Measurements from ENCODE around the gene ABCD3.

- no peak for TF ChIP-seq ZFX (IDR thresholded peaks at IDR 0.05)
- no peak for TF ChIP-seq POLR2A (IDR thresholded peaks at IDR 0.05; ENCODE audit: borderline replicate concordance, extremely low read depth, insufficient read depth, insufficient read length)
- TF ChIP-seq CTCF (IDR thresholded peaks at IDR 0.05 in 2 of 3, conservative IDR thresholded peaks at IDR 0.05 in 1 of 3; ENCODE audit: borderline replicate concordance in 1 of 3, insufficient read depth in 1 of 3, low read depth in 2 of 3, low read length in 2 of 3): no peak
- no peak for TF ChIP-seq RAD21 (IDR thresholded peaks at IDR 0.05; ENCODE audit: low read depth)
- TF ChIP-seq SRF (IDR thresholded peaks at IDR 0.05; ENCODE audit: low read depth): no peak
- no peak for TF ChIP-seq YY1 (IDR thresholded peaks at IDR 0.05; ENCODE audit: extremely low read depth, insufficient replicate concordance, low read depth, low read length)
- no peak for TF ChIP-seq EGR1 (IDR thresholded peaks at IDR 0.05; ENCODE audit: low read depth)
- TF ChIP-seq ZBTB33 (IDR thresholded peaks at IDR 0.05; ENCODE audit: extremely low read depth, insufficient replicate concordance, low read length): no peak
- TF ChIP-seq ELF1 (IDR thresholded peaks at IDR 0.05; ENCODE audit: borderline replicate concordance, low read depth): no peak
- TF ChIP-seq MAX (IDR thresholded peaks at IDR 0.05): no peak
- TF ChIP-seq TCF7L2 (IDR thresholded peaks at IDR 0.05; ENCODE audit: borderline replicate concordance, extremely low read depth, insufficient read depth, insufficient read length): no peak
- TF ChIP-seq EZH2phosphoT487 (IDR thresholded peaks at IDR 0.05; ENCODE audit: borderline replicate concordance): no peak
- TF ChIP-seq SP1 (IDR thresholded peaks at IDR 0.05; ENCODE audit: low read depth): no peak
- no peak for TF ChIP-seq POLR2AphosphoS5 (IDR thresholded peaks at IDR 0.05; ENCODE audit: low read depth, low read length)
These were observed 135.1 kb downstream of the ABCD3 start for GRCh38 chr1:94553323-94553730.
